VCaP (cell line): ENCODE results near the gene ABHD6.
"Not testable (repeated sequence)": the region's sequence is repeated elsewhere in the genome, so short reads cannot be mapped to it uniquely, and the experiment has no call there.

ENCODE experiments used
- H3K27ac ChIP-seq: fragments of 450-650 bp; 2 replicates; pipeline ENCODE4 v1.5.1; 2017
- CTCF ChIP-seq: fragments of 450-650 bp; conservative IDR thresholded peaks from 2 replicates; pipeline ENCODE4 v1.5.1; 2017; ENCODE audit warnings: mild to moderate bottlenecking, moderate library complexity

The ABHD6 gene

GRCh38 chr3:58260261-58260731 lies 22.7 kb downstream of the ABHD6 start:
- no peak overlapping the region for H3K27ac ChIP-seq
- no peak for TF ChIP-seq CTCF

- H3K27ac ChIP-seq, result no peak overlapping the region
- TF ChIP-seq CTCF, result no peak
These were observed 23.1 kb downstream of the ABHD6 start for GRCh38 chr3:58260733-58261132.

- no peak for TF ChIP-seq CTCF
- no peak overlapping the region for H3K27ac ChIP-seq
These were observed 24.5 kb downstream of the ABHD6 start for GRCh38 chr3:58261954-58262666.

GRCh38 chr3:58266577-58266976 lies 29.0 kb downstream of the ABHD6 start:
- TF ChIP-seq CTCF, result no peak
- H3K27ac ChIP-seq, result no peak overlapping the region

GRCh38 chr3:58267543-58267942 lies 30.0 kb downstream of the ABHD6 start:
- not testable (repeated sequence) for H3K27ac ChIP-seq

- no peak overlapping the region for H3K27ac ChIP-seq
- TF ChIP-seq CTCF, result no peak
These were observed 31.8 kb downstream of the ABHD6 start for GRCh38 chr3:58269356-58269755.

- H3K27ac ChIP-seq, result no peak overlapping the region
- no peak for TF ChIP-seq CTCF
These were observed 32.9 kb downstream of the ABHD6 start for GRCh38 chr3:58270485-58270884.

- no peak overlapping the region for H3K27ac ChIP-seq
- no peak for TF ChIP-seq CTCF
These were observed 34.4 kb downstream of the ABHD6 start for GRCh38 chr3:58271901-58272501.
